Left ventricle myocardium inferior (tissue), 1 donor: ENCODE data around the gene SUSD4. TPM values are rescaled to one million over a fixed set of nuclear protein-coding genes. Genes with fewer than 3 reads are reported as not detected.

ENCODE experiments used
- DNase-seq: peaks from one replicate; pipeline ENCODE4 v3.0.0-alpha.2; 2020
- H3K27ac ChIP-seq: fragments of 200-600 bp; replicated peaks from 2 replicates; pipeline ENCODE4 v1.8.0; 2021
- H3K27me3 ChIP-seq: fragments of 200-600 bp; 2 replicates; pipeline ENCODE4 v1.8.0; 2021; ENCODE audit warnings: low read depth
- H3K36me3 ChIP-seq: fragments of 200-600 bp; 2 replicates; pipeline ENCODE4 v1.8.0; 2021
- H3K4me1 ChIP-seq: fragments of 200-600 bp; 2 replicates; pipeline ENCODE4 v1.8.0; 2021
- H3K4me3 ChIP-seq: fragments of 200-600 bp; 2 replicates; pipeline ENCODE4 v1.8.0; 2021; ENCODE audit warnings: mild to moderate bottlenecking, moderate library complexity
- H3K9me3 ChIP-seq: fragments of 200-600 bp; replicated peaks from 2 replicates; pipeline ENCODE4 v1.8.0; 2021
- CTCF ChIP-seq: fragments of 200-600 bp; IDR thresholded peaks from 2 replicates; pipeline ENCODE4 v1.8.0; 2021; ENCODE audit warnings: antibody characterized with exemption, mild to moderate bottlenecking, borderline replicate concordance
- intact Hi-C: fragments of 100-400 bp; cut with micrococcal nuclease; formaldehyde crosslinking; loops from one replicate; pipeline ENCODE4 v1.11.0; 2022
- total RNA-seq: library from RNA; stranded (reverse); fragmentation: NEBNext Ultra II Directional; extraction: Animal tissue kit (Norgen Biotek cat#: 25700); gene quantifications from one replicate; pipeline ENCODE4 v1.2.1, GENCODE V29; 2021
- donor health status: DM: no; HTN: yes; CAD: no; lungs with severe emphysema.

The SUSD4 gene
- total RNA-seq, 1 donor from 2014 or later, result 2.5 TPM

DNA sequence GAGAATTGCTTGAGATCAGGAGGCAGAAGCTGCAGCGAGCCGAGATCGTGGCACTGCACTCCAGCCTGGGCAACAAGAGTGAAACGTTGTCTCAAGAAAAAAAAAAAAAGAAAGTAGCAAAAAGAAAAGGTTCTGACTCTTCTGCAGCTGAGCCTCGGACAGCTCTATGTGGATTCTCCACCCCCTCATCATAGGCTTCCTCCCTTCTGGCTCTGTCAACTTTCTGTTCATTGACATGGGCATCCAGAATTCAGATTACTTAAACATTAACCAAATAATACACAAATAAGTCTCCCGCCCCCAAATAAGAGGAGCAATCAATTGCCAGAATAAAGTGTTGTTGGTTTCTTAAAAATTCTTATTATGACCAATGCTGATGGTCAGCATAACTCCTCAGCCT, 10.0 kb downstream of the SUSD4 start:
- DNase-seq, result no peak
- no peak overlapping the region for H3K4me3 ChIP-seq
- no peak overlapping the region for H3K27ac ChIP-seq
- no peaks in the 10 kb centered on the region for H3K9me3 ChIP-seq
- no peak for TF ChIP-seq CTCF
- peaks cover 9% of the 10 kb centered on the region for H3K4me1 ChIP-seq
- intact Hi-C loops, result no loop called here
- no peaks in the 10 kb centered on the region for H3K36me3 ChIP-seq
- peaks cover 18% of the 10 kb centered on the region for H3K27me3 ChIP-seq

DNA sequence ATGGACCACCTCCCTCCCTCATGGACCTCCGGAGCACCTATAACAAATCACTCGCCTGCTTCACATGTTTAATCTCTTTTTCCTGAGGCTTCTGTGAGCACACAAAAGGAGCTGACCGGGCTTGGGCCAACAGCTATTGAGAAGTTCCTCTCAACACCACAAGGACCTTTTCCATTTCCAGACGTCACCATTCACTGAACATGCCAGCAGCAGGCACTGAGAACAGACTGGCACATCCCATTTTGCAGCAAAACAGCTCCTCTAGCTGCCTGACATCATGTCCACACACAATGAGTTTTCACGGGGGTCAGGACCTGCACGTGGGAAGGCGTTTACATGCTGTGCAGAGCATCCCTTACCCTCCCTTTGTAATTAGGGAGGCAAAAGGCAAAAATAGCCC, 11.0 kb downstream of the SUSD4 start:
- Histone ChIP-seq H3K27me3 (peaks cover 18% of the 10 kb centered on the region), H3K36me3 (no peaks in the 10 kb centered on the region)
- intact Hi-C loops, result no loop called here

DNA sequence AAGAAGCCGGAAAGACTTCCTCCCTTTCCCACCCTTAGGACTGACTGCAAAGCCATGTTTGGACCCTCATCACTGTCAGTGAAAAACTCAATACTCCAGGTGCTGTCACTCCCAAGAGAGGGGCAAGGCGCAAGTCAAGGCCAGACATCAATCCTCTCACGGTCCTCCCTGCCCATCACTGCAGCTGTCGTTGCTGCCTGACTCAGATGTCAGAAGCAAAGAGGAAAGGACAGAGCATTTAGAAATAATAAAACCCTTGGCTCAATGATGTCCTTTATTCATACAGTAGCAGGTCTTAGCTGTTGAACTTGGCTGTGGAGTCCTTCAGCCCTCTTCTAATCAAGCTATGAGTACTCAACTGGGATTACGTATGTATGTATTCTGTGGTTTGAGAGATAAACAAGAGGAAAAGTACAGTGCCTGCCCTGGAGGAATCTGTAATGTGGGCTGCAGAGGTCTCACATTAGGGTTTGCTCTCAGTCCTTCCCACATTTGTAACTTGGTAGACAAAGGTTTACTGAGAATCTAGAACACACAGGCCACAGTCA, 13.5 kb downstream of the SUSD4 start:
- Histone ChIP-seq H3K4me1 (peaks cover 9% of the 10 kb centered on the region), H3K27me3 (peaks cover 18% of the 10 kb centered on the region), H3K36me3 (no peaks in the 10 kb centered on the region), H3K4me3 (no peak overlapping the region), H3K9me3 (no peaks in the 10 kb centered on the region), H3K27ac (no peak overlapping the region)
- intact Hi-C loops, result no loop called here
- TF ChIP-seq CTCF, result no peak
- no peak for DNase-seq

More for the DNA sequence above, 11.0 kb downstream of the SUSD4 start:
- Histone ChIP-seq H3K9me3 (no peaks in the 10 kb centered on the region), H3K4me1 (peaks cover 9% of the 10 kb centered on the region), H3K4me3 (no peak overlapping the region), H3K27ac (no peak overlapping the region)
- no peak for TF ChIP-seq CTCF
- DNase-seq, result no peak

DNA sequence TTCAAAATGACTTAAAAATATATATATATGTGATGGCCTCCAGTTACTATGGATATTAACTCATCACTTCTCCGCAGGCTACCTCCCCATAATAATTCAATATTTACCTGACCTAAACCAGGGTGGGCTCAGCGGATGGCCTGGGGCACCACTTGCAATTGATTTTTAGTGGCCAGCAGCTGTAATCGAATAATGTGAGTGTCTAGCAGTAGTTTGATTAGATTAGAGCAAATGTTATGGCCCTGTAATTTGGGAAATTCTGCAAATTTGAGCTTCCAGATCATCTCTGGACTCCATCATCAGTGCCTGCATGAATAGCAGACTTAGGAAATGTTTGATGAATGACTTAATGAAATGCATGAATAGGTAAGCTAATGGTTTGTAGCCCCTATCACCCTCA, 14.7 kb downstream of the SUSD4 start:
- Histone ChIP-seq H3K36me3 (no peaks in the 10 kb centered on the region), H3K27ac (no peak overlapping the region), H3K27me3 (peaks cover 13% of the 10 kb centered on the region), H3K4me3 (no peak overlapping the region), H3K9me3 (no peaks in the 10 kb centered on the region), H3K4me1 (peaks cover 14% of the 10 kb centered on the region)
- no peak for DNase-seq
- no peak for TF ChIP-seq CTCF
- intact Hi-C loops, result no loop called here

GRCh38 chr1:223348439-223348838, 15.5 kb downstream of the SUSD4 start:
- DNase-seq, result no peak
- Histone ChIP-seq H3K27me3 (peaks cover 13% of the 10 kb centered on the region), H3K4me3 (no peak overlapping the region), H3K36me3 (no peaks in the 10 kb centered on the region), H3K9me3 (no peaks in the 10 kb centered on the region), H3K4me1 (peaks cover 22% of the 10 kb centered on the region), H3K27ac (no peak overlapping the region)
- no peak for TF ChIP-seq CTCF
- intact Hi-C loops, result no loop called here
